Activated gamma-delta T cell (primary cell): ENCODE data around the gene RANBP10.
A peak's percentile ranks its signal among the peaks of the same experiment; 100 is the strongest.

ENCODE experiments used
- DNase-seq: peaks from one replicate; lab custom pipeline; 2025; lab: John Stamatoyannopoulos, UW

Gene RANBP10

GRCh38 chr16:67746846-67747245 is 59.5 kb downstream of the RANBP10 start:
- DNase-seq = no peak

- DNase-seq = no peak
Measured at GRCh38 chr16:67741118-67741517, 65.2 kb downstream of the RANBP10 start.

DNA sequence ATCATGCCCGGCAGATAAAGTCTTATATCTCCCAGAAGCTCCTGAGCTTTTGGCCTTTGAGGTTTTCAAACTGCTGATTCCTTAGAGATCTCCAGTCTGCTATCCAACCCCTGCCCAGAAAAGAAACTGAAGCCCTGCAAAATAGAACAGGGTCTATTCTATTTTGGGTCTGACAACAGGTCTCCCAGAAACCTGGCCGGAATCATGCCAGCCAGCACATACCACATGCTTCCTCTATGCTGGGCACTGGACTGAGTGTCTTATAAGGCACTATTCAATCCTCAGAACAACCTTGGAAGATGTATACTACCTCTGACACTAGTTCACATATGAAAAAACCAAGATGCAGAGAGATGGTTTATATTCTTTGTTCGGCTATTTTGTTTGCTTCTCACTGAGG is 66.0 kb downstream of the RANBP10 start:
- no peak for DNase-seq

DNA sequence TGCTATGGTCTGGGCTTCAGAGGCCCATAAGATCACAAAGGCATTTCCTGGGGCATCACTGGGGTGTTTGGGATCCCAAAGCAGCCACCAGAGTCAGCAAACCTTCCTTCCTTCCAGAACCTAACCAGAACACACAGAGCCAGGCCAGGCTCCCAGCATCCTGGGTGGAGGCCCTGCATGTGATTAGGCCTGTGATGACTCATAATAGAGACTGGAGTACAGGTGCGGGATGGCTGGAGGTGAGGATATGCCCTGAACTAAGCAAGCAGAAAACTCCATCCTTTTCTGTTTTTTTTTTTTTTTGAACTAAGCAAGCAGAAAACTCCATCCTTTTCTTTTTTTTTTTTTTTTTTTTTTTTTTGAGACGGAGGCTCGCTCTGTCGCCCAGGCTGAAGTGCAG is 69.5 kb downstream of the RANBP10 start:
- DNase-seq = no peak

DNA sequence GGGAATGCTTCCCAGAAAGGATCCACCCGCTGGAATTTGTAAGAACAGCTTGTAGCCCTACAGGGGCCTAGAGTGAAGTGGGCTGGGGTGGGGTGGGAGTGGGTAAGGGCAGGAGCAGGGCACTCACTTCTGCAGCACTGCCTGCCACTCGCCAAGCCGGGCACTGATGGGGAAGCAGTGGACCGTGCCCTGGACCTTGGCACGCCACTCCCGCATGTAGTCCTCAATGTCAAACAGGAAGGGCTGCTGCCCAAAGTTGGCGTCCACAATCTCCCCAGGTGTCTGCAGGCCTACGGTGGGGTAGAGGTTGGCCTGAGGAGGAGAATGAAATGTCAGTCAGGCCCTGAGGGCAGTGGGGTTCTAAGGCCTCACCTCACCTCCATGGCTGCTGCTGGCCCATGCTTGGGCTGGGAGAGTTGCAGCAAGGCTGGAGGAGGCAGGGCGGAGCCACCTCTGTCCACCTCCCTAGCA is 71.6 kb downstream of the RANBP10 start:
- no peak for DNase-seq

GRCh38 chr16:67733734-67734470 is 72.5 kb downstream of the RANBP10 start:
- no peak for DNase-seq

GRCh38 chr16:67731753-67732095 is 74.6 kb downstream of the RANBP10 start:
- DNase-seq = no peak

DNA sequence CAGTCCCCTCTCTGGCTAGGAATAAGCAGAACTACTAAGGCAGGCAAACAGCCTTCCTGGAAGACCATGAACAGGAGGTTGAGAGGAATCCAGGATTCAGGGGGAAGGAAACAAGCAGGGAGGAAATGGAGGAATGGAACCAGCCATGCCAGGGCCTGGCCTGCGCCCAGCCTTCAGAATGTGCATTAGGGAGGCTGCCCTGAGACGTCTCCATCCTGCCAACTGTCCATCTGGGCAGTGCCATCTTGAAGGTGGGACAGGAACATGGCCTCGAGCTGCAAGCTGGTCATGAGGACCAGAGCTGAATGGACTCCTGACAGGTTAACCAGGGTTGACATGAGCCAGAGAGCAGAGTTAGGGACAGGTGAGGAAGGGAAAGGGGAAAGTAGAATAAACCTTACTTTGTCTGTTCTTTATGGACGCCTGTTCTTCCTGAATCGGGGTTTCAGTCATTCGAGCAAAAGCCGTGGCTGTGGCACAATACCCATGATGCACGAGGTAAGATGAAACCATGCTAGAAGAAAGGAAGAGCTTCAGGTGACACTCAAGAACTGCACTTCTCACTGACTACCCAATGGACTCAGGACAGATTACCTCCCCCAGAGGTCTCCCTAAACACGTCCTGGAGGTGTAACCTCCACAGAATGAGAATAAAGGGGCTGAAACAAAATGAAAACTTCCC is 75.1 kb downstream of the RANBP10 start:
- DNase-seq = no peak

DNA sequence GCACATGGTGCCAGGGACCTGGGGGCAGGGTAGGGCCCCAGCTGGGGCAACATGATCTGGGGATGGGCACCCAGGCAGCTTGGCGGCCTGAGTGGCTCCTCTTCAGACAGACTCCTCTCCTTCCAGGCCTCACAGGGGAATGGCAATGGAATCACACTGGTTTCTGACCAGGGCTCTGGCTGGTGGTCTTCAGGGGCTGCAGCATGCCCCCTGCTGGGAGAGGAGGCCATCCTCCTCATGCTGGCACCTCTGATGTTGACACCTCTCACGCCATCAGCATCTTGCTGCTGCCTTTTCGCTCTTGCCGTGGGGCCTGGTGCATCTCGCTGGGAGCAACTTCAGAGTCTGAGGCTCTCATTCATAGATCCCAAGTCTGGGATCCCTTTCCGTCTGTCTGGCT is 76.0 kb downstream of the RANBP10 start:
- no peak for DNase-seq

DNA sequence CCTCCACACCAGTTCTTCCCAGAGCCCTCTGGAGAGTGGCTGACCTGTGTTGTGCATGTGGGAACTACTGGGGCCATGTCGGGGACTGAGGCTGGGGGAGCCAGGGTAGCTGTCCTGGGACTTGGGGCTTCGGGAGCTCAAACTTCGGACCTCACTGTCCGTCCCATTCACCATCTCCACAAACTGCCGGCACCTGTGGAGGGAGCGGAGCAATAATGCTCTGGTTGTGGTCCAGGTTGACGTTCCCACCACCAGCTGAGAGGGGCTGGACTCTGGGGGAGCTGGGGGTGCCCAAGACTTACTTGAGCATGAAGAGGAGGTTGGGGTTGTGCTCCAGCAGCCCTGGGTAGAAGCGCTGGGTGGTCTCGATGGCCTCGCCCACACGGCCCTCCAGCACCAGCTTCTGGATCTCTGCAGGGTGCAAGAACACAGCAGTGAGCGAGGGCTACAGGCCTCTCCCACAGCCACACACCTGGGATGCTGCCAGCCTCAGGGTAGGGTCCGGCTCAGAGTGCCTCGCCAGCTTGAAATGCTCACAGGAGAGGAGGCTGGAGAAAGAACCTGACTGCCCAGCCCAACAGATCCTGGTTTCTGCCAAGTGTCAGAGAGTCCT is 76.6 kb downstream of the RANBP10 start:
- DNase-seq = no peak

- no peak for DNase-seq
Measured at GRCh38 chr16:67727521-67728485, 78.6 kb downstream of the RANBP10 start.

DNA sequence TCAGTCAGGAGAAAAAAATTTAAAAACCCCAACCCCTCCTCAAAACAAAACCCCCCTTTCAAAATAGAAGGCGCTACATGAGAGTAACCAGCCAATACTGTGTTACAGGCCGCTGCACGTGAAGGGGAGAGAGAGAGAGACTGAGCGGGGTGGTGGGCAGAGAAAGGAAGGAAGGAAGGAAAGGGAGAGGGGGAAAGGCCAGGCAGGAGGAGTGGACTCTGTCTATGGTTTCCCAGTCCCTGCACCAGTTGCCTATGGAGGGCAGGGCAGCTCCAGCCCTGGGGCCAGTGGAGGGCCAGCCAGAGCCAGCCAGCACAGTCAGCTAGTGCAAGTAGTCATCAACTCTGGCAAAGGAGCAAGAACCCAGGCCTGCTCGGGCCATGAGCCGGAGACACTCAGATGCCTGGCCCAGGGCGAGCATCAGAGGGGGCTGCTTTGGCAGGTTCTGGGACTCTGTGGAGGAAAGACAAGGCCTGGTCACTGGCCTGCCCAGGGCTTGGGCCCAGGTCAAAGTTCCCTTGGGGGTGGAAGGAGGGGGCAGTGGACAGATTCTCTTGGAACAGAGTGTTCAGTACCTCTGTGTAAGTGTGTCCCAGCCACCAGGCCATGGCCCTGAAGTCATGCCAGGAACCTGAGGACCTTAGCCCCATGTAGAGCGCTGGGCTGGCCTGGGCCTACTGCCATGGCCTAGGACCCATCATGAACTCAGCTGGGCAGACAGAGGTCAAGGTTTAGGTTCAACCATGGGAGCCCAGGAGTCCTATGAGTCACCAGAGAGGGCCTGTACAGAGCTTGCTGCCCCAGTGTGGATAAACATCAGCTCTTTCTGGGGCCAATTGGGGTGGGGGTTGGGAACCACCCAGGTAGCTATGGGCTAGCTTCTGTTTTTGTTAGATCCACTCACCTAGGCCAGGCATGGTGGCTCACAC is 80.0 kb downstream of the RANBP10 start:
- DNase-seq = no peak

DNA sequence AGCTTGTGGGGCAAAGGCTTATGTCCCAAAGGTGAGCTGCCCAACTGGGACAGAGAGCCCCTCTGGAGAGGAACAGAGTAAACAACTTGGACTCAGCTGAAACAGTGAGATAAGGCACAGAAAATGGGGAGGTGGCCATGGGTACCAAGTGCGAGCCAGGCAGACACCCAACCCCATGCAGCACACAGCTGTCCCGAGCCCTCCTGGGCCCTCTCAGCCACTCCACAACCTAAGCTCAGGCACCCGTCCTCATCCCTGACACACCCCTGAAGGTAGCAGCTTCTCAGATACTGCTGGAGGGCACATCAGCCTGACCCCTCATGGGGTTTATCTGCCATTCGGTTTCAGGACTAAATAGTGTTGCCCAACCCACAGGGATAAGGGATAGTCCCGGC is 82.5 kb downstream of the RANBP10 start:
- DNase-seq = no peak

- no peak for DNase-seq
Measured at GRCh38 chr16:67723151-67723910, 83.0 kb downstream of the RANBP10 start.

- no peak for DNase-seq
Measured at GRCh38 chr16:67720236-67720635, 86.1 kb downstream of the RANBP10 start.

GRCh38 chr16:67719778-67720144 is 86.6 kb downstream of the RANBP10 start:
- no peak for DNase-seq

GRCh38 chr16:67719048-67719777 is 87.1 kb downstream of the RANBP10 start, which contains the start of gene GFOD2:
TSS of gene GFOD2 (minus strand) at chr16:67719316. CDS start at chr16:67685715, 33,601 bp downstream.
- peak; percentile 90 for DNase-seq

DNA sequence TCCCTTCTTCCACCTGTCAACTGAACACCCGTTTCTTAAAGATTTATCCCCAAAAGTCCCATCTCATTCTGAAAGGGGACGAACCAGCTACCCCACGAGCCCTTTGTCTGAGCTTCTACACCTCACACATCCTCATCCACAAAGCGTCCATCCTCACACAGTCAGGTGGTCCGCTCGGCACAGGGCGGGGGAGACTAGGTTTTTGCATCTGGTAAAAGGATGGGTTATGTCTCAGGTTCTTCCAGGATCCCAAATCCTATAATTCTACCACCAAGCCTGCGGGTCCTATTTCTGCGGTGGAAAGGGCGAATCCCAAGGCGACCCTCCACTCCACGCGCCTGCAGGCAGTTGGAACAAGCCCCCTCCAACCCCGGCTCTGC is 87.7 kb downstream of the RANBP10 start:
- no peak for DNase-seq

GRCh38 chr16:67716097-67716496 is 90.3 kb downstream of the RANBP10 start:
- no peak for DNase-seq
